Panc1 (cell line): Measurements from ENCODE around the gene HORMAD2. TPM values are rescaled to one million over a fixed set of nuclear protein-coding genes. Genes with fewer than 3 reads are reported as not detected.

Source experiments
- ATAC-seq: fragments of 200-7000 bp; cut with Tn5 transposase; 2 replicates; pipeline ENCODE4 v1.9.1; 2020; ENCODE audit warnings: mild to moderate bottlenecking, moderate library complexity
- BruUV-seq: library from RNA; stranded (reverse); fragments of 400-500 nt; replicated peaks from 2 replicates; lab custom pipeline; 2021; lab: Mats Ljungman, UMichigan
- CTCF ChIA-PET: fragments of 300-600 bp; sonication (Branson Sonifier 250); formaldehyde crosslinking; loops from one replicate; lab custom pipeline; 2022; ENCODE audit warnings: antibody characterized with exemption; lab: Charles Lee
- POLR2A ChIA-PET: fragments of 300-600 bp; sonication (Branson Sonifier 250); formaldehyde crosslinking; loops from one replicate; lab custom pipeline; 2022; ENCODE audit warnings: antibody characterized with exemption; lab: Charles Lee
- DNase-seq: peaks from one replicate; pipeline ENCODE4 v3.0.0-alpha.2; 2010; ENCODE audit warnings: low read depth, low spot score
- H3K27ac ChIP-seq: 2 replicates; pipeline ENCODE4 v1.5.1; 2011; ENCODE audit warnings: mild to moderate bottlenecking, low read length, inconsistent platforms
- H3K27me3 ChIP-seq: fragments of 200-500 bp; sonication (Bioruptor generic); 2 replicates; pipeline ENCODE4 v1.6.0; 2014; ENCODE audit warnings: low read length, inconsistent platforms; ENCODE audit not compliant: control insufficient read depth, insufficient read depth
- H3K36me3 ChIP-seq: fragments of 200-500 bp; sonication (Bioruptor generic); 2 replicates; pipeline ENCODE4 v1.5.1; 2014; ENCODE audit warnings: inconsistent platforms, mild to moderate bottlenecking, low read length, moderate library complexity; ENCODE audit not compliant: control insufficient read depth, insufficient read depth
- H3K4me1 ChIP-seq: 2 replicates; pipeline ENCODE4 v1.5.1; 2011; ENCODE audit warnings: inconsistent platforms, mild to moderate bottlenecking, low read length, moderate library complexity; ENCODE audit not compliant: control insufficient read depth, insufficient read depth
- H3K4me3 ChIP-seq, 2 experiments: 2 replicates each; pipeline ENCODE4 v1.5.1; 2011 to 2012; ENCODE audit warnings: low read depth in 2 of 2, low read length in 2 of 2, mild to moderate bottlenecking in 2 of 2, inconsistent platforms in 1 of 2, moderate library complexity in 1 of 2
- H3K9me3 ChIP-seq: fragments of 200-500 bp; sonication (Bioruptor generic); 2 replicates; pipeline ENCODE4 v1.5.1; 2014; ENCODE audit warnings: low read depth, mild to moderate bottlenecking, inconsistent platforms, low read length, moderate library complexity; ENCODE audit not compliant: control insufficient read depth, insufficient read depth
- POLR2AphosphoS5 ChIP-seq: IDR thresholded peaks from 2 replicates; pipeline ENCODE4 v1.6.1; 2012; ENCODE audit warnings: mild to moderate bottlenecking, low read depth, low read length, moderate library complexity
- SIN3A ChIP-seq: IDR thresholded peaks from 2 replicates; pipeline ENCODE4 v1.6.1; 2012; ENCODE audit warnings: low read depth, mild to moderate bottlenecking, low read length, moderate library complexity, borderline replicate concordance; ENCODE audit not compliant: insufficient read depth
- TCF7L2 ChIP-seq: IDR thresholded peaks from 2 replicates; pipeline ENCODE4 v1.6.1; 2011; ENCODE audit warnings: mild to moderate bottlenecking, low read depth, low read length, inconsistent platforms
- in situ Hi-C: cut with HindIII; loops from 2 replicates; pipeline ENCODE4 v1.10.0; 2016; ENCODE audit warnings: low sequenced_read_pairs, low pct_unique_long_range_greater_than_20kb
- intact Hi-C: fragments of 100-400 bp; cut with micrococcal nuclease; formaldehyde crosslinking; loops from one replicate; pipeline ENCODE4 v1.10.0; 2022; ENCODE audit not compliant: unreplicated experiment
- total RNA-seq: library from RNA; stranded (reverse); gene quantifications from one replicate; pipeline ENCODE4 v1.2.1, GENCODE V29; 2021; ENCODE audit not compliant: unreplicated experiment
- TF ChIP-seq, protein P1 (sequence below): fragments of 450-650 bp; IDR thresholded peaks from 2 replicates; pipeline ENCODE4 v1.5.1; 2017; ENCODE audit warnings: mild to moderate bottlenecking
- TF ChIP-seq, protein P2 (sequence below), 2 experiments: IDR thresholded peaks; 2 replicates each; pipeline ENCODE4 v1.6.1; 2011 to 2012; ENCODE audit warnings: low read depth in 2 of 2, control low read depth in 1 of 2, low read length in 1 of 2, mild to moderate bottlenecking in 1 of 2, moderate library complexity in 1 of 2; ENCODE audit not compliant: insufficient read depth in 1 of 2

HORMAD2 gene
- total RNA-seq, 1 experiment from 2014 or later, result not detected

DNA sequence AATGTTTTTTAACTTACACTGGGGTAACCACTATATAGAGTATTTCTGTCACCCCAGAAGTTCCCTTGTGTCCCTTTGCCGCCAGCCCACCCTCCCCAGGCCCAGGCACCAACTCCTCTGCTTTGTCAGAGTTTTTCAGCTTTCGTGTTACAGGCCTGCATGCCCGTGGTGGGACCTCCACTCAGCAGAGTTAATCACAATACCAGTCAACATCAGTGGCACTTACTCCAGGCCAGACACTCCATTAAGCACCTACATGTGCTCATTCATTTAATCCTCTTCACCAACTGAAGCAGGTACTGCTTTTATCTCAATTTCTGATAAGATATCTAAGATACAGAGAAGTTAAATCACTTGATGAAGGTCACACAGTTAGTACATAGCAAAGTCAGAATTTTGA lies 103.0 kb downstream of the HORMAD2 start:
- Histone ChIP-seq H3K9me3 (no peaks in the 10 kb centered on the region), H3K4me1 (peaks cover 16% of the 10 kb centered on the region), H3K36me3 (no peaks in the 10 kb centered on the region), H3K27ac (peak overlapping the region; percentile 75), H3K27me3 (no peaks in the 10 kb centered on the region), H3K4me3 (no peak overlapping the region)
- TF ChIP-seq, protein P1, sequence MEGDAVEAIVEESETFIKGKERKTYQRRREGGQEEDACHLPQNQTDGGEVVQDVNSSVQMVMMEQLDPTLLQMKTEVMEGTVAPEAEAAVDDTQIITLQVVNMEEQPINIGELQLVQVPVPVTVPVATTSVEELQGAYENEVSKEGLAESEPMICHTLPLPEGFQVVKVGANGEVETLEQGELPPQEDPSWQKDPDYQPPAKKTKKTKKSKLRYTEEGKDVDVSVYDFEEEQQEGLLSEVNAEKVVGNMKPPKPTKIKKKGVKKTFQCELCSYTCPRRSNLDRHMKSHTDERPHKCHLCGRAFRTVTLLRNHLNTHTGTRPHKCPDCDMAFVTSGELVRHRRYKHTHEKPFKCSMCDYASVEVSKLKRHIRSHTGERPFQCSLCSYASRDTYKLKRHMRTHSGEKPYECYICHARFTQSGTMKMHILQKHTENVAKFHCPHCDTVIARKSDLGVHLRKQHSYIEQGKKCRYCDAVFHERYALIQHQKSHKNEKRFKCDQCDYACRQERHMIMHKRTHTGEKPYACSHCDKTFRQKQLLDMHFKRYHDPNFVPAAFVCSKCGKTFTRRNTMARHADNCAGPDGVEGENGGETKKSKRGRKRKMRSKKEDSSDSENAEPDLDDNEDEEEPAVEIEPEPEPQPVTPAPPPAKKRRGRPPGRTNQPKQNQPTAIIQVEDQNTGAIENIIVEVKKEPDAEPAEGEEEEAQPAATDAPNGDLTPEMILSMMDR, result no peak
- TF ChIP-seq POLR2AphosphoS5, result no peak
- TF ChIP-seq TCF7L2, result no peak
- TF ChIP-seq, protein P2, sequence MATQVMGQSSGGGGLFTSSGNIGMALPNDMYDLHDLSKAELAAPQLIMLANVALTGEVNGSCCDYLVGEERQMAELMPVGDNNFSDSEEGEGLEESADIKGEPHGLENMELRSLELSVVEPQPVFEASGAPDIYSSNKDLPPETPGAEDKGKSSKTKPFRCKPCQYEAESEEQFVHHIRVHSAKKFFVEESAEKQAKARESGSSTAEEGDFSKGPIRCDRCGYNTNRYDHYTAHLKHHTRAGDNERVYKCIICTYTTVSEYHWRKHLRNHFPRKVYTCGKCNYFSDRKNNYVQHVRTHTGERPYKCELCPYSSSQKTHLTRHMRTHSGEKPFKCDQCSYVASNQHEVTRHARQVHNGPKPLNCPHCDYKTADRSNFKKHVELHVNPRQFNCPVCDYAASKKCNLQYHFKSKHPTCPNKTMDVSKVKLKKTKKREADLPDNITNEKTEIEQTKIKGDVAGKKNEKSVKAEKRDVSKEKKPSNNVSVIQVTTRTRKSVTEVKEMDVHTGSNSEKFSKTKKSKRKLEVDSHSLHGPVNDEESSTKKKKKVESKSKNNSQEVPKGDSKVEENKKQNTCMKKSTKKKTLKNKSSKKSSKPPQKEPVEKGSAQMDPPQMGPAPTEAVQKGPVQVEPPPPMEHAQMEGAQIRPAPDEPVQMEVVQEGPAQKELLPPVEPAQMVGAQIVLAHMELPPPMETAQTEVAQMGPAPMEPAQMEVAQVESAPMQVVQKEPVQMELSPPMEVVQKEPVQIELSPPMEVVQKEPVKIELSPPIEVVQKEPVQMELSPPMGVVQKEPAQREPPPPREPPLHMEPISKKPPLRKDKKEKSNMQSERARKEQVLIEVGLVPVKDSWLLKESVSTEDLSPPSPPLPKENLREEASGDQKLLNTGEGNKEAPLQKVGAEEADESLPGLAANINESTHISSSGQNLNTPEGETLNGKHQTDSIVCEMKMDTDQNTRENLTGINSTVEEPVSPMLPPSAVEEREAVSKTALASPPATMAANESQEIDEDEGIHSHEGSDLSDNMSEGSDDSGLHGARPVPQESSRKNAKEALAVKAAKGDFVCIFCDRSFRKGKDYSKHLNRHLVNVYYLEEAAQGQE (IDR thresholded peaks at IDR 0.05; ENCODE audit: insufficient read depth in 1 of 2, low read depth in 2 of 2, low read length in 1 of 2), result no peak
- no peak for TF ChIP-seq SIN3A
- in situ Hi-C loops, result no loop called here
- BruUV-seq, result no TSS peak
- ATAC-seq (no peak), DNase-seq (no peak)
- intact Hi-C loops, result no loop called here
- ChIA-PET POLR2A (no interaction called here), CTCF (no interaction called here)

DNA sequence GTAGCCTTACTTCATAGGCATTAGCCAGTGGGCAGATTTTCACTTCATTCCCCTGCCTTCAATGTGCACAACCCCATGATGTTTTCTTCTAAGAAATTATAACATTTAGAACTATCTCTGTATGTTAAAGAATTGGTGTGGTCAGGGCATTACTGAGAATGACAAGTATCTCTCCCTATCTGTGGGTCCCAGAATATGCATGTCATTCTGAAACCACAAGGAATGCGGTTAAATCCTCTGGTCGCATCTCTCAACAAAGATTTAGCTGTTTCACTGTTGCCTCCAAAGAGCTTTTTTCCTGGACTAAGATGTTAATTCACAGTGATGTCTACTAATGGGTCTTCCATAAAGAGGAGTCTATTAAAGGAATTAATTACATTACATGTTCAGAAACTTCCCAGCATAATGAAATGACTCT lies 103.6 kb downstream of the HORMAD2 start:
- no peaks in the 10 kb centered on the region for H3K9me3 ChIP-seq
- no peak for ATAC-seq
- peaks cover 16% of the 10 kb centered on the region for H3K4me1 ChIP-seq
- CTCF ChIA-PET, result no interaction called here
- in situ Hi-C loops, result no loop called here
- no peaks in the 10 kb centered on the region for H3K27me3 ChIP-seq
- no peaks in the 10 kb centered on the region for H3K36me3 ChIP-seq
- POLR2A ChIA-PET, result no interaction called here
- no peak for DNase-seq
- TF ChIP-seq, protein P2 (IDR thresholded peaks at IDR 0.05; ENCODE audit: insufficient read depth in 1 of 2, low read depth in 2 of 2, low read length in 1 of 2), result no peak
- TF ChIP-seq SIN3A, result no peak
- no peak overlapping the region for H3K4me3 ChIP-seq
- BruUV-seq, result no TSS peak
- intact Hi-C loops, result no loop called here
- H3K27ac ChIP-seq, result peak overlapping the region; percentile 75
